T-helper 1 cell treated with Interleukin-12 subunit alpha and Interleukin-12 subunit beta and Interleukin-4 antibody, amounts not matched to agents 30 ng/mL and 1 ng/mL, for 36 hours (primary cell): Measurements from ENCODE around the gene CNPY1. TPM values are rescaled to one million over a fixed set of nuclear protein-coding genes. Genes with fewer than 3 reads are reported as not detected.

Experiments
- intact Hi-C: fragments of 100-400 bp; cut with micrococcal nuclease; formaldehyde crosslinking; loops from one replicate; pipeline ENCODE4 v1.15.1; 2024
- total RNA-seq: library from RNA; stranded (reverse); gene quantifications from 2 replicates; pipeline ENCODE4 v1.2.3, GENCODE V29; 2022

The CNPY1 gene
- total RNA-seq, 1 donor from 2014 or later: not detected

GRCh38 chr7:155457544-155458110 lies 88.7 kb downstream of the CNPY1 start:
- intact Hi-C loops: loop anchor here (10.0 kb wide), 1 partner anchor 1563 kb away; no protein-coding TSS in a partner anchor

GRCh38 chr7:155456738-155457543 lies 89.4 kb downstream of the CNPY1 start:
- intact Hi-C loops: loop anchor here (10.0 kb wide), 1 partner anchor 1562 kb away; no protein-coding TSS in a partner anchor

- intact Hi-C loops: loop anchor here (2.0 to 10.0 kb wide), 2 partner anchors 75 to 1561 kb away; no protein-coding TSS in a partner anchor
Observed at GRCh38 chr7:155455776-155456737, 90.3 kb downstream of the CNPY1 start.

- intact Hi-C loops: loop anchor here (2.0 to 10.0 kb wide), 2 partner anchors 74 to 1560 kb away; no protein-coding TSS in a partner anchor
Observed at GRCh38 chr7:155455132-155455693, 91.1 kb downstream of the CNPY1 start.

- intact Hi-C loops: loop anchor here (2.0 to 10.0 kb wide), 3 partner anchors 74 to 1560 kb away; no protein-coding TSS in a partner anchor
Observed at GRCh38 chr7:155454183-155455112, 91.9 kb downstream of the CNPY1 start.

- intact Hi-C loops: loop anchor here (2.0 to 10.0 kb wide), 4 partner anchors 13 to 1559 kb away; no protein-coding TSS in a partner anchor
Observed at GRCh38 chr7:155453296-155454182, 92.8 kb downstream of the CNPY1 start.

- intact Hi-C loops: loop anchor here (2.0 to 10.0 kb wide), 3 partner anchors 14 to 1558 kb away; no protein-coding TSS in a partner anchor
Observed at GRCh38 chr7:155452505-155453295, 93.7 kb downstream of the CNPY1 start.

- intact Hi-C loops: loop anchor here (2.0 to 10.0 kb wide), 4 partner anchors 15 to 1557 kb away; no protein-coding TSS in a partner anchor
Observed at GRCh38 chr7:155451840-155452239, 94.5 kb downstream of the CNPY1 start.

Other genes starting within 250 kb of the CNPY1 start
- 88.8 and 90.6 TPM in 2 replicates for gene INSIG1, start 248.7 kb downstream of the CNPY1 start, total RNA-seq
- gene EN2, start 88.4 kb downstream of the CNPY1 start, total RNA-seq: not detected in 2 replicates
- 78.8 and 79.9 TPM in 2 replicates for gene RBM33, start 98.1 kb upstream of the CNPY1 start, total RNA-seq